ENCODE data around the gene FAM219A.

GRCh38 chr9:34452568-34452967 lies 5.8 kb downstream of the FAM219A start:
- no peak for TF ChIP-seq HMGXB4 (CRISPR knock-in tag; IDR thresholded peaks at IDR 0.05)
- TF ChIP-seq CTCF (IDR thresholded peaks at IDR 0.05), result no peak
- TF ChIP-seq USF2 (CRISPR knock-in tag; IDR thresholded peaks at IDR 0.05), result no peak
- TF ChIP-seq CREB1 (CRISPR knock-in tag; IDR thresholded peaks at IDR 0.05), result no peak
- no peak for TF ChIP-seq ZNF232 (CRISPR knock-in tag; IDR thresholded peaks at IDR 0.05)
- no peak for TF ChIP-seq ZBTB21 (CRISPR knock-in tag; IDR thresholded peaks at IDR 0.05; ENCODE audit: borderline replicate concordance)
- no peak for TF ChIP-seq ATF2 (CRISPR knock-in tag; IDR thresholded peaks at IDR 0.05; ENCODE audit: borderline replicate concordance, low read depth)
